ENCODE results near the gene CEBPG.

GRCh38 chr19:33379151-33379829 is 5.8 kb downstream of the CEBPG start:
- no peak for TF ChIP-seq POLR2AphosphoS5 (IDR thresholded peaks at IDR 0.05; ENCODE audit: borderline replicate concordance, low read depth, low read length)
- no peak for TF ChIP-seq EZH2 (IDR thresholded peaks at IDR 0.05)
- TF ChIP-seq FOXP2 (optimal IDR thresholded peaks at IDR 0.05; ENCODE audit: control extremely low read depth, extremely low read length, insufficient read depth): no peak
